Keratinocyte (primary cell): Measurements from ENCODE around the gene XKR8. TPM values are rescaled to one million over a fixed set of nuclear protein-coding genes. Genes with fewer than 3 reads are reported as not detected.

Source experiments
- DNase-seq: peaks from one replicate; pipeline ENCODE4 v3.0.0-alpha.2; 2011; ENCODE audit warnings: low read depth, missing footprints, low spot score
- FAIRE-seq: peaks from 2 replicates; lab custom pipeline; 2011; peaks lifted over from hg19 to GRCh38; lab: Jason Lieb, UNC
- H2AFZ ChIP-seq: 2 replicates; pipeline ENCODE4 v1.6.0; 2012; ENCODE audit warnings: low read length, control low read depth, inconsistent platforms; ENCODE audit not compliant: control insufficient read depth
- H3K27ac ChIP-seq: 2 replicates; pipeline ENCODE4 v1.5.1; 2011; ENCODE audit warnings: low read length; ENCODE audit not compliant: control insufficient read depth, insufficient read depth
- H3K27me3 ChIP-seq: 3 replicates; pipeline ENCODE4 v1.6.0; 2011; ENCODE audit warnings: low read length; ENCODE audit not compliant: control insufficient read depth, insufficient read depth; ENCODE audit errors: extremely low read depth
- H3K36me3 ChIP-seq, 2 experiments: 2 replicates in 1 of 2; 3 replicates in 1 of 2; pipeline ENCODE4 v1.5.1; 2011; ENCODE audit warnings: low read length in 2 of 2, mild to moderate bottlenecking in 1 of 2; ENCODE audit not compliant: control insufficient read depth in 2 of 2, insufficient read depth in 2 of 2; ENCODE audit errors: extremely low read depth in 1 of 2
- H3K4me1 ChIP-seq: 3 replicates; pipeline ENCODE4 v1.5.1; 2011; ENCODE audit warnings: low read length; ENCODE audit not compliant: control insufficient read depth, insufficient read depth; ENCODE audit errors: extremely low read depth
- H3K4me2 ChIP-seq: 3 replicates; pipeline ENCODE4 v1.6.0; 2011; ENCODE audit warnings: low read depth, low read length; ENCODE audit not compliant: control insufficient read depth, insufficient read depth; ENCODE audit errors: extremely low read depth
- H3K4me3 ChIP-seq, 3 experiments: fragments of 200-600 bp in 1 of 3; sonication (generic) in 1 of 3; 2 replicates in 2 of 3; 3 replicates in 1 of 3; pipeline ENCODE4 v1.5.1; 2011 to 2016; ENCODE audit warnings: low read length in 3 of 3, mild to moderate bottlenecking in 3 of 3, control low read depth in 2 of 3, inconsistent platforms in 1 of 3, low read depth in 1 of 3, mixed read lengths in 1 of 3, mixed run types in 1 of 3, moderate library complexity in 1 of 3; ENCODE audit not compliant: control insufficient read depth in 2 of 3, insufficient read depth in 2 of 3; ENCODE audit errors: extremely low read depth in 1 of 3
- H3K79me2 ChIP-seq: 2 replicates; pipeline ENCODE4 v1.6.0; 2012; ENCODE audit warnings: low read length; ENCODE audit not compliant: control insufficient read depth, insufficient read depth
- H3K9ac ChIP-seq: 3 replicates; pipeline ENCODE4 v1.6.0; 2011; ENCODE audit warnings: low read length; ENCODE audit not compliant: control insufficient read depth, insufficient read depth; ENCODE audit errors: extremely low read depth
- H3K9me1 ChIP-seq: 3 replicates; pipeline ENCODE4 v1.6.0; 2011; ENCODE audit warnings: low read length; ENCODE audit not compliant: control insufficient read depth, insufficient read depth; ENCODE audit errors: extremely low read depth
- H3K9me3 ChIP-seq: 2 replicates; pipeline ENCODE4 v1.5.1; 2012; ENCODE audit warnings: low read depth, low read length; ENCODE audit not compliant: control insufficient read depth
- H4K20me1 ChIP-seq: 3 replicates; pipeline ENCODE4 v1.6.0; 2011; ENCODE audit warnings: low read length; ENCODE audit not compliant: control insufficient read depth, insufficient read depth; ENCODE audit errors: extremely low read depth
- EZH2 ChIP-seq: IDR thresholded peaks from one replicate; pipeline ENCODE4 v1.6.1; 2012; ENCODE audit warnings: inconsistent platforms, mild to moderate bottlenecking, low read length, moderate library complexity
- dilution Hi-C: fragments of 300-500 bp; cut with MboI; formaldehyde crosslinking; loops from one replicate; pipeline ENCODE4 v1.7.0; 2020; ENCODE audit warnings: low sequenced_read_pairs; ENCODE audit not compliant: extremely low pct_ligation_motif_present
- polyA plus RNA-seq, 5 experiments: library from polyadenylated mRNA; depleted of rRNA in 3 of 5; stranded (reverse) in 3 of 5; stranded (forward) in 1 of 5; unstranded in 1 of 5; fragments of >200 nt; gene quantifications; 1 replicate in 1 of 5; 2 replicates in 3 of 5; 3 replicates in 1 of 5; pipeline versions ENCODE4 v1.2.1 to v1.2.3, GENCODE V29; 2011 to 2012; ENCODE audit warnings: missing spikeins in 2 of 5, low read depth in 1 of 5, low replicate concordance in 1 of 5
- TF ChIP-seq, protein P1 (sequence below), 3 experiments: IDR thresholded peaks in 1 of 3; conservative IDR thresholded peaks in 1 of 3; optimal IDR thresholded peaks in 1 of 3; 2 replicates in 2 of 3; 3 replicates in 1 of 3; pipeline versions ENCODE3 to v1.5.1; 2011; ENCODE audit warnings: low read length in 3 of 3, mild to moderate bottlenecking in 3 of 3, moderate library complexity in 2 of 3, control low read depth in 1 of 3, inconsistent platforms in 1 of 3; ENCODE audit not compliant: insufficient read depth in 2 of 3; ENCODE audit errors: extremely low read depth in 1 of 3

Gene XKR8
- polyA plus RNA-seq, 1 donor (not counting 4 experiments of a cell fraction or from before 2014, with no cell fraction given) = 3.2 TPM

- DNase-seq (no peak), FAIRE-seq (no peak)
- no peak overlapping the region for H3K9ac ChIP-seq
- H3K27me3 ChIP-seq = no peaks in the 10 kb centered on the region
- no peaks in the 10 kb centered on the region for H3K9me3 ChIP-seq
- no peaks in the 10 kb centered on the region for H3K4me1 ChIP-seq
- dilution Hi-C loops = no loop called here
- H3K4me2 ChIP-seq = no peak overlapping the region
- H3K36me3 ChIP-seq = peaks cover 0 to 8% of the 10 kb centered on the region in 2 experiments
- no peaks in the 10 kb centered on the region for H3K9me1 ChIP-seq
- TF ChIP-seq, protein P1, sequence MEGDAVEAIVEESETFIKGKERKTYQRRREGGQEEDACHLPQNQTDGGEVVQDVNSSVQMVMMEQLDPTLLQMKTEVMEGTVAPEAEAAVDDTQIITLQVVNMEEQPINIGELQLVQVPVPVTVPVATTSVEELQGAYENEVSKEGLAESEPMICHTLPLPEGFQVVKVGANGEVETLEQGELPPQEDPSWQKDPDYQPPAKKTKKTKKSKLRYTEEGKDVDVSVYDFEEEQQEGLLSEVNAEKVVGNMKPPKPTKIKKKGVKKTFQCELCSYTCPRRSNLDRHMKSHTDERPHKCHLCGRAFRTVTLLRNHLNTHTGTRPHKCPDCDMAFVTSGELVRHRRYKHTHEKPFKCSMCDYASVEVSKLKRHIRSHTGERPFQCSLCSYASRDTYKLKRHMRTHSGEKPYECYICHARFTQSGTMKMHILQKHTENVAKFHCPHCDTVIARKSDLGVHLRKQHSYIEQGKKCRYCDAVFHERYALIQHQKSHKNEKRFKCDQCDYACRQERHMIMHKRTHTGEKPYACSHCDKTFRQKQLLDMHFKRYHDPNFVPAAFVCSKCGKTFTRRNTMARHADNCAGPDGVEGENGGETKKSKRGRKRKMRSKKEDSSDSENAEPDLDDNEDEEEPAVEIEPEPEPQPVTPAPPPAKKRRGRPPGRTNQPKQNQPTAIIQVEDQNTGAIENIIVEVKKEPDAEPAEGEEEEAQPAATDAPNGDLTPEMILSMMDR (optimal IDR thresholded peaks at IDR 0.05 in 1 of 3, IDR thresholded peaks at IDR 0.05 in 1 of 3, conservative IDR thresholded peaks at IDR 0.05 in 1 of 3; ENCODE audit: extremely low read depth in 1 of 3, insufficient read depth in 2 of 3, low read length in 3 of 3) = peak in 2 of 3 experiments; percentile 32 to 39
- no peak for TF ChIP-seq EZH2
- no peaks in the 10 kb centered on the region for H3K79me2 ChIP-seq
- H2AFZ ChIP-seq = no peak overlapping the region
- no peak overlapping the region for H3K4me3 ChIP-seq
- no peak overlapping the region for H3K27ac ChIP-seq
- H4K20me1 ChIP-seq = no peaks in the 10 kb centered on the region
Measured at GRCh38 chr1:27979151-27979858, 19.5 kb downstream of the XKR8 start.

- Histone ChIP-seq H2AFZ (no peak overlapping the region), H4K20me1 (no peaks in the 10 kb centered on the region), H3K36me3 (peaks cover 0 to 6% of the 10 kb centered on the region in 2 experiments), H3K9me1 (no peaks in the 10 kb centered on the region), H3K27ac (no peak overlapping the region), H3K9me3 (no peaks in the 10 kb centered on the region), H3K4me3 (no peak overlapping the region), H3K4me2 (no peak overlapping the region), H3K79me2 (no peaks in the 10 kb centered on the region), H3K9ac (no peak overlapping the region), H3K27me3 (no peaks in the 10 kb centered on the region), H3K4me1 (no peaks in the 10 kb centered on the region)
- DNase-seq (no peak), FAIRE-seq (no peak)
- dilution Hi-C loops = no loop called here
- TF ChIP-seq EZH2 = no peak
- TF ChIP-seq, protein P1 (optimal IDR thresholded peaks at IDR 0.05 in 1 of 3, IDR thresholded peaks at IDR 0.05 in 1 of 3, conservative IDR thresholded peaks at IDR 0.05 in 1 of 3; ENCODE audit: extremely low read depth in 1 of 3, insufficient read depth in 2 of 3, low read length in 3 of 3) = peak in 1 of 3 experiments; percentile 11
Measured at GRCh38 chr1:27979859-27980201, 20.1 kb downstream of the XKR8 start.
